ENCODE data around the gene TNFRSF18.
"Not testable (repeated sequence)": the region's sequence is repeated elsewhere in the genome, so short reads cannot be mapped to it uniquely, and the experiment has no call there.

Gene TNFRSF18

GRCh38 chr1:1196431-1197187 lies 9.8 kb downstream of the TNFRSF18 start:
- no peak for DNase-seq

DNA sequence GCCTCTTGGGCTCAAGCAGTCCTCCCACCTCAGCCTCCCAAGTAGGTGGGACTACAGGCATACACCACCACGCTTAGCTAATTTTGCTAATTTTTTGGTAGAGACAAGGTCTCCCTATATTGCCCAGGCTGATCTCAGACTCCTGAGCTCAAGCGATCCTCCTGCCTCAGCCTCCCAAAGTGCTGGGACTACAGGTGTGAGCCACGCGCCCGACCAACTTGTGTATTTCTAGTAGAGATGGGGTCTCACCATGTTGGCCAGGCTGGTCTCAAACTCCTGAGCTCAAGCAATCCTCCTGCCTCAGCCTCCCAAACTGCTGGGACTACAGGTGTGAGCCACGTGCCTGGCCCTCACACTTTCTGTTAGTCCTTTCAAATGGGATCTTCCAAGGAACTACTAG lies 10.7 kb downstream of the TNFRSF18 start:
- not testable (repeated sequence) for DNase-seq

DNA sequence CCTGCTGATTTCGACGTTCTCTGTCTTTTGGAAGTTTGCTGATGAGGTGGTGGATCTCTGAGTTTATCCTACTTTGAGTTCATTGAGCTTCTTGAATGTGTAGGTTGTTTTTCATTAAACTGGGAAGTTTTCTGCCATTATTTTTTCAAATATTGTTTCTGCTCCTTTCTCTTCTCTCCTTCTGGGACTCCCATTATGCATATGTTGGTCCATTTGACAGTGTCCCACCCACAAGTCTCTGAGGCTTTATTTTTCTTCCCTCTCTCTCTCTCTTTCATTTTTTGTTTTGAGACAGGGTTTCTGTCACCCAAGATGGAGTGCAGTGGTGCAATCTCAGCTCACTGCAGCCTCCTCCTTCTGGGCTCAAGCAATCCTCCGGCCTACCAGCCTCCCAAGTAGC lies 11.7 kb downstream of the TNFRSF18 start:
- DNase-seq = no peak

DNA sequence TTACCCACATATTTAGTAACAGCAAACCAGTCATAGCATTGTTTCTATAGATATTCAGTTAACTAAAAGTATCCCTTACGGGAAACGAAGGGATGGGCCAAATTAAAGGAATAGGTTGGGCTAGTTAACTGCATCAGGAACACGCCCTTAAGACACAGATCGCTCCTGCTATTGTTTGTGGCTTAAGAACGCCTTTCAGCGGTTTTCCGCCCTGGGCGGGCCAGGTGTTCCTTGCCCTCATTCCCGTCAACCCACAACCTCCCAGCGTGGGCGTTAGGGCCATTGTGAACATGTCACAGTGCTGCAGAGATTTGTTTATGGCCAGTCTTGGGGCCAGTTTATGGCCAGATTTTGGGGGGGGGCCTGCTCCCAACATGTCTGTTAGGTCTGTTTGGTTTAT lies 14.7 kb downstream of the TNFRSF18 start:
- no peak for DNase-seq

DNA sequence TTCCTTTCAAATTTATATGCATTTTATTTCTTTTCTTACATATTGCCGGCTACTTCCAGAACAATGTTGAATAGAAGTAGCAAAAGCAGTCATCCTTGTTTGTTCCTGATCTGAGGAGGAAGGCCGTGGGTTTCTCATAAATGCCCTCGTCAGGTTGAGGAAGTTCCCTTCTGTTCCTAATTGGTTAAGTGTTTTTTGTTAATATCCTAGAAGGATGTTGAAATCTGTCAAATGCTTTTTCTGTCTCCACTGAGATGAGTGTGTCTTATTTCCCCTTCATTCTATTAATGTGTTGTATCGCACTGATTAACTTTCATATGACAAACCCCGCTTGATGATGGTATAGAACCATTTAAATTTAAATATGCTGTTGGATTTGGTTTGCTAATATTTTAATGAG lies 17.3 kb downstream of the TNFRSF18 start:
- no peak for DNase-seq

DNA sequence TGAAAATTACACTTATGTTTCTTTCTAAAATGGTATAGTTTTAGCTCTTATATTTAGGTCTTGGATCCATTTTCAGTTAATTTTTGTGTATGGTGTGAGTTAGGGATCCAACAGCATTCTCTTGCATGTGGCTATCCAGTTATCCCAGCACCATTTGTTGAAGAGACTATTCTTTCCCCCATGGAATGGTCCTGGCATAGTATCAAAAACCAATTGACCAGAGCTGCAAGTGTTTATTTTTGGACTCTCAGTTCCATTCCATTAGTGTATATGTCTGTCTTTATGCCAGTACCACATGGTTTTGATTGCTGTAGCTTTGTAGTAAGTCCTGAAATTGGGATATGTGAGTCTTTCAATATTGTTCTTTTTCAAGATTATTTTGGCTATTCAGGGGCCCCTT lies 18.5 kb downstream of the TNFRSF18 start:
- no peak for DNase-seq

DNA sequence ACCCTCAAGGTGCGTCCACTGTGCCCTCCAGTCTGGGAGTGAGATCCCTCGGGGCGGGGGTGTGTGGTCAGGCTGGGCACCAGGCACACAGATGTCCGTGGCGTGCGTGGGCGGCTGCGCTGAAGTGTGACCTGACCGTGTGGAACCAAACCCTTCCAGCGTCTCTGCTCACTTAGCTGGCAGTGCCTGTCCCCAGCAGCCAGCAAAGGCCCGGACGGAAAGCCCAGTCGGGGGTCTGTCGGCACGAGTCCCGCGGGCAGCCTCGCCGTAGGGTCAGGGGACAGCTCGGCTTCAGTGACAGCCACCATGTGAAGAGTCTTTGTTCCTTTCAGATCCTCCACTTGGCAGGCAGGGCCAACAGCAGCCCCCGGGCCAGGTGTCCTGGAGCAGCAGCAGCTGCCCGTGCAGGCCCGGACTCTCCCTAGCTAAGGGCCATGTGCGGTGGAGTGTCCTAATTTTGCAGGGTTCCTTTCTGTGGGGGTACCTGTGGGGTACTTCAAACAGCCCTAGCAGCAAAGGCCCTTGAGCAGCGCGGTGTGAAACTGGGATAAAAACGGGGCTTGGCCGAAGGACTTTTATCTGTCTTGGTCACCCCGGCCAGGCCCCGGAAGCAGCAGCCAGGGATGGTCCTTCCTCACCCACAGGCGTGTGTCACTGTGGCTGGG lies 21.2 kb downstream of the TNFRSF18 start:
- no peak for DNase-seq

- no peak for DNase-seq
Observed at GRCh38 chr1:1183833-1184775, 22.3 kb downstream of the TNFRSF18 start.

GRCh38 chr1:1183221-1183747 lies 23.1 kb downstream of the TNFRSF18 start:
- DNase-seq = no peak

DNA sequence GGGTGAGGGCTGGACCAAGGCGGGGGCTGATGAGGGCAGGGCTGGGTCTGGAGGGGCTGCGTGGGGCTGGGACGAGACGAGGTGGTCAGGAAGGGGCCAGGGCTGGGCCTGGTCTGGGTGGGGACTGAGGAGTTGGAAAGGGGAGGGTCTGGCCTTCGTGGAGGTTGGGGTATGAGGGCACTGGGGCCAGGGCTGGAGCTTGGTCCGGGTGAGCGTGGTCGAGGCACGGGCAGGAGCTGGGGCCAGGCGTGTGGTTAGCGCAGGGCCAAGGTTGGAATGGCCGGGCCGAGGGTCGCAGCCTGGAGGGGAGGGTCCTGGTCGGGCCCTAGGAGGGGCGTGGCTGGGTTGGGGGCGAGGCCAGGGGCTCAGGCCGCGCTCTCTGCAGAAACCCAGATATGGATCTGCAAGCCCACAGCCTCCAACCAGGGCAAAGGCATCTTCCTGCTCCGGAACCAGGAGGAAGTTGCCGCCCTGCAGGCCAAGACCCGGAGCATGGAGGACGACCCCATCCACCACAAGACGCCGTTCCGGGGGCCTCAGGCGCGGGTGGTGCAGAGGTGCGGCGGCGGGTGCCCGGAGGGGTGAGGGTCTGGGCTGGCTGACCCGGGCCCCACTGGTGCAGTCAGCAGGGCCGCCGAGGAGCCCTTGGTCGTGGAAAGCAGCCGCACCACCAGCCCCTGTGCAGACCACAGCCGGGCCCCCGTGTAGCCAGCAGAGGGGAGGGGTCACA lies 23.7 kb downstream of the TNFRSF18 start:
- DNase-seq = no peak

GRCh38 chr1:1181938-1182410 lies 24.4 kb downstream of the TNFRSF18 start:
- DNase-seq = no peak

- DNase-seq = no peak
Observed at GRCh38 chr1:1181129-1181937, 25.1 kb downstream of the TNFRSF18 start.

GRCh38 chr1:1179983-1180861 lies 26.2 kb downstream of the TNFRSF18 start:
- DNase-seq = no peak

GRCh38 chr1:1179346-1179982 lies 26.9 kb downstream of the TNFRSF18 start:
- DNase-seq = no peak

DNA sequence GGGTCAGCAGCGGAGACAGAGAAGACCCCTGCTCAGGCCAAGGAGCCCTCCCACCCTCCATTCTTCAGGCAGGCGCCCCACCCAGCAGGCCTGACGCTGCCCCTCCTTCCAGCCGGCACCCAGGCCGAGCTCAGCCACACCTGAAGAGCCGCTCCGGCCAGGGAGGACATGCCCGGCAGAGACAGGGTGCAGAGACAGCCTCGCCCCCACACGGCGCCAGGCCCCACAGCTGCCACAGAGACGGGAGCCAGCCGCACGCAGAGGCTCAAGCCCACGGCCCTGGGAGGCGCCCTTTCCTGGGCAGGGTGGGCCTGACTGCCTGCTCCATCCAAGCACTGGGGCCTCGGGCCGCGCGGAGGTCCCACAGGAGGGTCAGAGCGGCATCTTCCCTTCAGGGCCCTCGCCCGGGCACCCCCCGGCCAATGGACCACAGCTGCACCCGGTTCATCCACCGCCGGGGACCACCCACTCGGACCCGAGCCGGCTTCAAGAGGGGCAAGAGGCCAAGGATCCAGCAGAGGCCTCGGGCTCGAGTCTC lies 27.5 kb downstream of the TNFRSF18 start:
- no peak for DNase-seq

- no peak for DNase-seq
Observed at GRCh38 chr1:1177452-1178206, 28.8 kb downstream of the TNFRSF18 start.

- DNase-seq = no peak
Observed at GRCh38 chr1:1176931-1177330, 29.5 kb downstream of the TNFRSF18 start.

DNA sequence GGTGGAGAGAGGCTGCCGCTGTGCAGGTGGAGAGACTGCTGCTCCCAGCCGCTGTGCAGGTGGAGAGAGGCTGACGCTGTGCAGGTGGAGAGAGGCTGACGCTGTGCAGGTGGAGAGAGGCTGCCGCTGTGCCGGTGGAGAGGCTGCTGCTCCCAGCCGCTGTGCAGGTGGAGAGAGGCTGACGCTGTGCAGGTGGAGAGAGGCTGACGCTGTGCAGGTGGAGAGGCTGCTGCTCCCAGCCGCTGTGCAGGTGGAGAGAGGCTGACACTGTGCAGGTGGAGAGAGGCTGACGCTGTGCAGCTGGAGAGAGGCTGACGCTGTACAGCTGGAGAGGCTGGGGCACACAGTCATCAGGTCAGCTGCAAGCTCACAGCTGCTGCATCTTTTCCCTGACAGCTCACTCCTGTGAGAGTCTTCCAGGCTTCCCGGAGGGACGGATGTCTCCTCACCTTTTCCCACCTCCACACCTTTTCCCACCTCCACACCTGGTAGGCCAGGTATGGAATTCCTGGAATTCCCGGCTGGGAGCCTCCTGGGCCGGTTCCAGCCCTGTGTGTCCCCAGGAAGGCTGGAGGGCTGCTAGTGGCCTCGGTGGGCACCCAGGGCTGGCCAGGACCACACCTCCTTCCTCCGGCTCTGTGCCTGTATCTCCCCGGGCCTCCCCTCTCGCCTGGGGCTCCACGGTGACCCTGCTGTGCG lies 30.2 kb downstream of the TNFRSF18 start:
- DNase-seq = not testable (repeated sequence)
